IMR-90 (cell line): Measurements from ENCODE around the gene CNTN5. TPM values are rescaled to one million over a fixed set of nuclear protein-coding genes. Genes with fewer than 3 reads are reported as not detected.

ENCODE experiments used
- ATAC-seq: fragments of 200-7000 bp; cut with Tn5 transposase; 2 replicates; pipeline ENCODE4 v1.9.1; 2020; ENCODE audit warnings: low read depth, mild to moderate bottlenecking, moderate library complexity
- BruUV-seq: library from RNA; stranded (reverse); fragments of 400-500 nt; replicated peaks from 2 replicates; lab custom pipeline; 2021; lab: Mats Ljungman, UMichigan
- CTCF ChIA-PET: fragments of 300-600 bp; formaldehyde crosslinking; extraction: SDS; loops from one replicate; lab custom pipeline; 2021; ENCODE audit warnings: antibody characterized with exemption; lab: Yijun Ruan, JAX
- POLR2A ChIA-PET: fragments of 300-600 bp; sonication (Branson Sonifier 250); formaldehyde crosslinking; loops from one replicate; lab custom pipeline; 2022; ENCODE audit warnings: antibody characterized with exemption; ENCODE audit not compliant: unreplicated experiment; lab: Charles Lee
- DNase-seq: peaks from one replicate; pipeline ENCODE4 v3.0.0; 2013
- H2AFZ ChIP-seq: replicated peaks from 2 replicates; pipeline ENCODE3; 2013; ENCODE audit warnings: low read length, mild to moderate bottlenecking; ENCODE audit not compliant: poor library complexity
- H2AK5ac ChIP-seq: 2 replicates; pipeline ENCODE4 v1.6.1; 2013; ENCODE audit warnings: low read depth, low read length, inconsistent platforms
- H2AK9ac ChIP-seq: replicated peaks from 2 replicates; pipeline ENCODE3; 2013; ENCODE audit warnings: mild to moderate bottlenecking, low read depth, low read length, moderate library complexity; ENCODE audit not compliant: poor library complexity
- H2BK120ac ChIP-seq: 2 replicates; pipeline ENCODE4 v1.6.1; 2013; ENCODE audit warnings: low read depth, low read length, inconsistent platforms
- H2BK15ac ChIP-seq: 3 replicates; pipeline ENCODE4 v1.6.1; 2013; ENCODE audit warnings: low read depth, low read length, inconsistent platforms
- H2BK20ac ChIP-seq: 2 replicates; pipeline ENCODE4 v1.6.1; 2013; ENCODE audit warnings: low read depth, mild to moderate bottlenecking, inconsistent platforms, low read length, moderate library complexity
- H2BK5ac ChIP-seq: 2 replicates; pipeline ENCODE4 v1.6.1; 2013; ENCODE audit warnings: mild to moderate bottlenecking, low read depth, low read length, inconsistent platforms; ENCODE audit not compliant: poor library complexity, severe bottlenecking
- H3K14ac ChIP-seq: replicated peaks from 2 replicates; pipeline ENCODE4 v1.6.1; 2013; ENCODE audit warnings: low read depth, low read length, inconsistent platforms
- H3K18ac ChIP-seq: 2 replicates; pipeline ENCODE4 v1.6.1; 2013; ENCODE audit warnings: low read depth, low read length, control low read depth
- H3K23ac ChIP-seq: 2 replicates; pipeline ENCODE4 v1.6.1; 2013; ENCODE audit warnings: low read depth, low read length, inconsistent platforms
- H3K27ac ChIP-seq: 2 replicates; pipeline ENCODE4 v1.5.1; 2013; ENCODE audit warnings: mild to moderate bottlenecking, control low read depth, low read length; ENCODE audit not compliant: insufficient read depth
- H3K27me3 ChIP-seq: 2 replicates; pipeline ENCODE4 v1.6.1; 2013; ENCODE audit warnings: low read length; ENCODE audit not compliant: control insufficient read depth, insufficient read depth
- H3K36me3 ChIP-seq: 2 replicates; pipeline ENCODE4 v1.6.1; 2013; ENCODE audit warnings: low read length, mixed read lengths; ENCODE audit not compliant: control insufficient read depth, insufficient read depth
- H3K4ac ChIP-seq: 2 replicates; pipeline ENCODE4 v1.6.1; 2013; ENCODE audit warnings: low read depth, low read length, inconsistent platforms
- H3K4me1 ChIP-seq: 2 replicates; pipeline ENCODE4 v1.6.1; 2013; ENCODE audit warnings: low read length, mixed read lengths; ENCODE audit not compliant: control insufficient read depth, insufficient read depth
- H3K4me2 ChIP-seq: 2 replicates; pipeline ENCODE4 v1.6.1; 2013; ENCODE audit warnings: low read depth, mild to moderate bottlenecking, control low read depth, low read length, moderate library complexity
- H3K4me3 ChIP-seq: 2 replicates; pipeline ENCODE4 v1.5.1; 2013; ENCODE audit warnings: low read depth, mild to moderate bottlenecking, control low read depth, low read length, moderate library complexity; ENCODE audit not compliant: insufficient read depth
- H3K56ac ChIP-seq: 2 replicates; pipeline ENCODE4 v1.6.1; 2013; ENCODE audit warnings: low read length, inconsistent platforms; ENCODE audit not compliant: insufficient read depth; ENCODE audit errors: extremely low read depth
- H3K79me1 ChIP-seq, 2 experiments: 2 replicates each; pipeline ENCODE4 v1.6.1; 2013; ENCODE audit warnings: low read length in 2 of 2, inconsistent platforms in 1 of 2, low read depth in 1 of 2
- H3K9ac ChIP-seq: 2 replicates; pipeline ENCODE4 v1.6.1; 2013; ENCODE audit warnings: low read depth, low read length, control low read depth
- H3K9me1 ChIP-seq: 2 replicates; pipeline ENCODE4 v1.6.1; 2013; ENCODE audit warnings: low read length, inconsistent platforms; ENCODE audit not compliant: insufficient read depth
- H3K9me3 ChIP-seq: 2 replicates; pipeline ENCODE4 v1.6.1; 2013; ENCODE audit warnings: low read length; ENCODE audit not compliant: control insufficient read depth, insufficient read depth
- H4K20me1 ChIP-seq: 2 replicates; pipeline ENCODE4 v1.6.1; 2013; ENCODE audit warnings: low read length, inconsistent platforms; ENCODE audit not compliant: insufficient read depth
- H4K5ac ChIP-seq: 2 replicates; pipeline ENCODE4 v1.6.1; 2013; ENCODE audit warnings: mild to moderate bottlenecking, low read depth, low read length, control low read depth
- H4K8ac ChIP-seq, 2 experiments: 2 replicates each; pipeline ENCODE4 v1.6.1; 2013; ENCODE audit warnings: low read depth in 2 of 2, low read length in 2 of 2, control low read depth in 1 of 2, inconsistent platforms in 1 of 2
- H4K91ac ChIP-seq: 2 replicates; pipeline ENCODE4 v1.6.1; 2013; ENCODE audit warnings: low read depth, low read length, inconsistent platforms; ENCODE audit not compliant: insufficient read depth
- BHLHE40 ChIP-seq: fragments of 150-350 bp; IDR thresholded peaks from 2 replicates; pipeline ENCODE4 v1.6.1; 2016; ENCODE audit warnings: mild to moderate bottlenecking, low read depth, low read length
- CEBPB ChIP-seq: IDR thresholded peaks from 2 replicates; pipeline ENCODE4 v1.6.1; 2012; ENCODE audit warnings: low read depth, low read length, improper control_type of control experiment
- CHD1 ChIP-seq: IDR thresholded peaks from 2 replicates; pipeline ENCODE4 v1.6.1; 2012; ENCODE audit warnings: low read depth, low read length, improper control_type of control experiment
- ELK1 ChIP-seq: fragments of 150-350 bp; IDR thresholded peaks from 2 replicates; pipeline ENCODE4 v1.6.1; 2016; ENCODE audit warnings: low read depth, mild to moderate bottlenecking, low read length, moderate library complexity, borderline replicate concordance
- FOS ChIP-seq: fragments of 150-350 bp; IDR thresholded peaks from 2 replicates; pipeline ENCODE4 v1.6.1; 2016; ENCODE audit warnings: low read depth, low read length
- MAFK ChIP-seq: IDR thresholded peaks from 2 replicates; pipeline ENCODE4 v1.6.1; 2012; ENCODE audit warnings: low read depth, low read length, improper control_type of control experiment
- MAZ ChIP-seq: IDR thresholded peaks from 2 replicates; pipeline ENCODE4 v1.6.1; 2012; ENCODE audit warnings: low read depth, mild to moderate bottlenecking, low read length, improper control_type of control experiment, moderate library complexity, borderline replicate concordance
- MXI1 ChIP-seq: IDR thresholded peaks from 2 replicates; pipeline ENCODE4 v1.6.1; 2012; ENCODE audit warnings: low read depth, mild to moderate bottlenecking, low read length, moderate library complexity, borderline replicate concordance
- NFE2L2 ChIP-seq: fragments of 150-350 bp; IDR thresholded peaks from 2 replicates; pipeline ENCODE4 v1.6.1; 2016; ENCODE audit warnings: low read depth, mild to moderate bottlenecking, low read length
- POLR2A ChIP-seq: IDR thresholded peaks from 2 replicates; pipeline ENCODE4 v1.6.1; 2012; ENCODE audit warnings: mild to moderate bottlenecking, low read depth, low read length
- RAD21 ChIP-seq: IDR thresholded peaks from 2 replicates; pipeline ENCODE4 v1.6.1; 2012; ENCODE audit warnings: low read length, improper control_type of control experiment
- RCOR1 ChIP-seq: IDR thresholded peaks from 2 replicates; pipeline ENCODE4 v1.6.1; 2012; ENCODE audit warnings: mild to moderate bottlenecking, low read length, improper control_type of control experiment; ENCODE audit not compliant: insufficient replicate concordance
- RFX5 ChIP-seq: IDR thresholded peaks from 2 replicates; pipeline ENCODE4 v1.8.0; 2012; ENCODE audit warnings: low read depth, mild to moderate bottlenecking, low read length, moderate library complexity
- SMC3 ChIP-seq: fragments of 150-350 bp; IDR thresholded peaks from 2 replicates; pipeline ENCODE4 v1.6.1; 2016; ENCODE audit warnings: low read depth, mild to moderate bottlenecking, antibody characterized with exemption, low read length, moderate library complexity
- WGBS, 2 experiments: methylation state at CpG; one replicate each; pipeline versions ENCODE4 v1.1.5 to v1.1.7; 2013; ENCODE audit warnings: missing lambda C conversion rate in 2 of 2; ENCODE audit not compliant: insufficient read length in 1 of 2; ENCODE audit errors: extremely low coverage in 2 of 2; 5-methylcytosine and 5-hydroxymethylcytosine counted together
- dilution Hi-C: fragments of 300-500 bp; cut with HindIII; formaldehyde crosslinking; loops from one replicate; pipeline ENCODE4 v1.14.3; 2018; ENCODE audit warnings: low sequenced_read_pairs; ENCODE audit not compliant: unreplicated experiment
- in situ Hi-C: fragments of 300-500 bp; cut with MboI; formaldehyde crosslinking; loops from 3 replicates; pipeline ENCODE4 v1.14.3; 2019; ENCODE audit warnings: low sequenced_read_pairs, inconsistent platforms, mixed read lengths
- intact Hi-C: fragments of 100-400 bp; cut with micrococcal nuclease; formaldehyde crosslinking; loops from 2 replicates; pipeline ENCODE4 v1.10.0; 2022
- polyA plus RNA-seq, 3 experiments: library from polyadenylated mRNA; depleted of rRNA; stranded (reverse); fragments of >200 nt; gene quantifications; 2 replicates each; pipeline ENCODE4 v1.2.3, GENCODE V29; 2012; ENCODE audit warnings: low replicate concordance in 1 of 3
- total RNA-seq: library from RNA; depleted of rRNA; stranded (reverse); fragments of >200 nt; gene quantifications from 2 replicates; pipeline ENCODE4 v1.2.3, GENCODE V29; 2012
- TF ChIP-seq, protein P1 (sequence below): conservative IDR thresholded peaks from 2 replicates; pipeline ENCODE4 v1.5.1; 2012; ENCODE audit warnings: mild to moderate bottlenecking, low read depth, low read length, improper control_type of control experiment
- TF ChIP-seq, protein P2 (sequence below): fragments of 150-350 bp; IDR thresholded peaks from 2 replicates; pipeline ENCODE4 v1.6.1; 2017; ENCODE audit warnings: mild to moderate bottlenecking, antibody characterized with exemption, low read length, low read depth

CNTN5 gene
- total and polyA plus RNA-seq, 2 of the 4 experiments (the other 2 are of a cell fraction) = not detected

DNA sequence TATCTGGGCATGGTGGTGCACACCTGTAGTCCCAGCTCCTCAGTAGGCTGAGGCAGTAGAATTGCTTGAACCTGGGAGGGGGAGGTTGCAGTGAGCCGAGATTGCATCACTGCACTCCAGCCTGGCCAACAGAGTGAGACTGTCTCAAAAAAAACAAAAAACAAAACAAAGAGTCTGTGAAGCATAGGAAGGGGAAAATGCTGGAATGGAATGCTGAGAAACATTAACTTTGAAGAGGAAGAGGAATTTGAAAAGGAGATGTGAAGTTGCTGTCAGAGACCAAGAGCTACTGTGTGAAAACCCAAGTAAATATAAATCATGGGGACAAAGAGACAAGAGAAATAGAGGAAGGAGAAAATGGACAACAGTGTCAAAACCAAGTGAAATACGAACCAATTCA, 1211.3 kb downstream of the CNTN5 start:
- Histone ChIP-seq H3K9me3 (no peaks in the 10 kb centered on the region), H2AK9ac (no peak overlapping the region), H3K4me3 (no peak overlapping the region), H3K27me3 (no peaks in the 10 kb centered on the region), H3K9me1 (no peaks in the 10 kb centered on the region), H2BK20ac (no peak overlapping the region), H2AFZ (no peak overlapping the region), H3K9ac (no peak overlapping the region), H4K8ac (no peak overlapping the region), H3K4me2 (no peak overlapping the region), H2BK5ac (no peak overlapping the region), H2AK5ac (no peak overlapping the region), H3K14ac (no peak overlapping the region), H4K5ac (no peak overlapping the region), H3K36me3 (no peaks in the 10 kb centered on the region), H3K56ac (no peak overlapping the region), H2BK120ac (no peak overlapping the region), H3K23ac (no peak overlapping the region), H2BK15ac (no peak overlapping the region), H3K18ac (no peak overlapping the region), H3K4ac (no peak overlapping the region), H3K79me1 (no peaks in the 10 kb centered on the region), H4K91ac (no peak overlapping the region), H3K4me1 (no peaks in the 10 kb centered on the region), H4K20me1 (no peaks in the 10 kb centered on the region), H3K27ac (no peak overlapping the region)
- ChIA-PET CTCF (no interaction called here), POLR2A (no interaction called here)
- dilution Hi-C loops (no loop called here), in situ Hi-C loops (no loop called here), intact Hi-C loops (loop anchor here (10.0 kb wide), 1 partner anchor 253 kb away; no protein-coding TSS in a partner anchor)
- ATAC-seq (no peak), DNase-seq (no peak)
- TF ChIP-seq, protein P1, sequence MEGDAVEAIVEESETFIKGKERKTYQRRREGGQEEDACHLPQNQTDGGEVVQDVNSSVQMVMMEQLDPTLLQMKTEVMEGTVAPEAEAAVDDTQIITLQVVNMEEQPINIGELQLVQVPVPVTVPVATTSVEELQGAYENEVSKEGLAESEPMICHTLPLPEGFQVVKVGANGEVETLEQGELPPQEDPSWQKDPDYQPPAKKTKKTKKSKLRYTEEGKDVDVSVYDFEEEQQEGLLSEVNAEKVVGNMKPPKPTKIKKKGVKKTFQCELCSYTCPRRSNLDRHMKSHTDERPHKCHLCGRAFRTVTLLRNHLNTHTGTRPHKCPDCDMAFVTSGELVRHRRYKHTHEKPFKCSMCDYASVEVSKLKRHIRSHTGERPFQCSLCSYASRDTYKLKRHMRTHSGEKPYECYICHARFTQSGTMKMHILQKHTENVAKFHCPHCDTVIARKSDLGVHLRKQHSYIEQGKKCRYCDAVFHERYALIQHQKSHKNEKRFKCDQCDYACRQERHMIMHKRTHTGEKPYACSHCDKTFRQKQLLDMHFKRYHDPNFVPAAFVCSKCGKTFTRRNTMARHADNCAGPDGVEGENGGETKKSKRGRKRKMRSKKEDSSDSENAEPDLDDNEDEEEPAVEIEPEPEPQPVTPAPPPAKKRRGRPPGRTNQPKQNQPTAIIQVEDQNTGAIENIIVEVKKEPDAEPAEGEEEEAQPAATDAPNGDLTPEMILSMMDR = no peak
- TF ChIP-seq, protein P2, sequence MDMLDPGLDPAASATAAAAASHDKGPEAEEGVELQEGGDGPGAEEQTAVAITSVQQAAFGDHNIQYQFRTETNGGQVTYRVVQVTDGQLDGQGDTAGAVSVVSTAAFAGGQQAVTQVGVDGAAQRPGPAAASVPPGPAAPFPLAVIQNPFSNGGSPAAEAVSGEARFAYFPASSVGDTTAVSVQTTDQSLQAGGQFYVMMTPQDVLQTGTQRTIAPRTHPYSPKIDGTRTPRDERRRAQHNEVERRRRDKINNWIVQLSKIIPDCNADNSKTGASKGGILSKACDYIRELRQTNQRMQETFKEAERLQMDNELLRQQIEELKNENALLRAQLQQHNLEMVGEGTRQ = no peak
- TF ChIP-seq CHD1 (no peak), SMC3 (no peak), RAD21 (no peak), RCOR1 (no peak), NFE2L2 (no peak), POLR2A (no peak), BHLHE40 (no peak), MAFK (no peak), ELK1 (no peak), MAZ (no peak), FOS (no peak), MXI1 (no peak), CEBPB (no peak), RFX5 (no peak)
- BruUV-seq = no TSS peak
- WGBS, 2 experiments = no CpG with 5 or more reads among the region's 2 CpGs
